ENCODE measurements around the gene SNRPA1. TPM values are rescaled to one million over a fixed set of nuclear protein-coding genes. Genes with fewer than 3 reads are reported as not detected.
A peak's percentile ranks its signal among the peaks of the same experiment; 100 is the strongest.

SNRPA1 gene
- total and polyA plus RNA-seq, 2 of the 13 experiments (the other 11 are each of a cell fraction or from before 2014, with no cell fraction given): 41.2 to 108 TPM

GRCh38 chr15:101250873-101251829 lies 43.9 kb downstream of the SNRPA1 start (continued):
- TF ChIP-seq ZNF878 (CRISPR knock-in tag; IDR thresholded peaks at IDR 0.05) (no peak), RARG (CRISPR knock-in tag; IDR thresholded peaks at IDR 0.05; ENCODE audit: low read depth) (no peak), HNF1A (IDR thresholded peaks at IDR 0.05; ENCODE audit: low read depth) (no peak), HNF1A (CRISPR knock-in tag; IDR thresholded peaks at IDR 0.05; ENCODE audit: borderline replicate concordance) (no peak), LBX2 (CRISPR knock-in tag; IDR thresholded peaks at IDR 0.05; ENCODE audit: borderline replicate concordance) (no peak), AGO2 (optimal IDR thresholded peaks at IDR 0.05; ENCODE audit: low read depth, low read length) (peak; percentile 62), ARID2 (CRISPR knock-in tag; IDR thresholded peaks at IDR 0.05; ENCODE audit: borderline replicate concordance) (no peak), NR2F1 (CRISPR knock-in tag; IDR thresholded peaks at IDR 0.05) (no peak), CCAR2 (optimal IDR thresholded peaks at IDR 0.05; ENCODE audit: low read depth, low read length) (no peak), TBX3 (IDR thresholded peaks at IDR 0.05; ENCODE audit: borderline replicate concordance) (no peak), MZF1 (CRISPR knock-in tag; IDR thresholded peaks at IDR 0.05; ENCODE audit: borderline replicate concordance) (no peak), GABPA (IDR thresholded peaks at IDR 0.05; ENCODE audit: low read depth, low read length) (no peak), GABPA (CRISPR knock-in tag; IDR thresholded peaks at IDR 0.05; ENCODE audit: low read depth) (peak; percentile 33; the same call in 1 of the 2 replicates), RXRA (CRISPR knock-in tag; IDR thresholded peaks at IDR 0.05) (no peak), POGK (CRISPR knock-in tag; conservative IDR thresholded peaks at IDR 0.05) (no peak), POLR2G (IDR thresholded peaks at IDR 0.05; ENCODE audit: low read depth, low read length) (0 out of 2 replicates have a peak, but pooled peaks have one; percentile 33), ZNF800 (CRISPR knock-in tag; IDR thresholded peaks at IDR 0.05) (0 out of 2 replicates have a peak, but pooled peaks have one; percentile 47), AGO1 (IDR thresholded peaks at IDR 0.05; ENCODE audit: low read depth, low read length, poor library complexity, severe bottlenecking) (no peak), ZBTB7A (CRISPR knock-in tag; IDR thresholded peaks at IDR 0.05) (no peak), ZSCAN21 (CRISPR knock-in tag; IDR thresholded peaks at IDR 0.05; ENCODE audit: borderline replicate concordance) (no peak)

Measured in HepG2 (cell line).